Endothelial cell of umbilical vein (primary cell): Measurements from ENCODE around the gene VWA1. TPM values are rescaled to one million over a fixed set of nuclear protein-coding genes. Genes with fewer than 3 reads are reported as not detected.

ENCODE experiments used
- BruUV-seq: library from RNA; stranded (reverse); fragments of 400-500 nt; replicated peaks from 2 replicates; lab custom pipeline; 2021; lab: Mats Ljungman, UMichigan
- CTCF ChIA-PET: fragments of 300-600, 350-600 bp; sonication (Branson Sonifier 250); formaldehyde crosslinking; loops from one replicate; lab custom pipeline; 2021; ENCODE audit warnings: antibody characterized with exemption, inconsistent platforms; lab: Charles Lee
- POLR2A ChIA-PET: fragments of 300-600, 350-600 bp; sonication (Branson Sonifier 250); formaldehyde crosslinking; loops from one replicate; lab custom pipeline; 2021; ENCODE audit warnings: antibody characterized with exemption, inconsistent platforms; lab: Charles Lee
- DNase-seq: peaks from one replicate; pipeline ENCODE4 v3.0.0-alpha.2; 2011; ENCODE audit warnings: low read depth, low spot score
- FAIRE-seq: peaks from 2 replicates; lab custom pipeline; 2011; peaks lifted over from hg19 to GRCh38; lab: Jason Lieb, UNC
- H2AFZ ChIP-seq: 2 replicates; pipeline ENCODE4 v1.6.0; 2012; ENCODE audit warnings: low read depth, low read length, control low read depth, inconsistent platforms
- H3K27ac ChIP-seq: 2 replicates; pipeline ENCODE4 v1.5.1; 2011; ENCODE audit warnings: low read depth, mild to moderate bottlenecking, control low read depth, low read length, moderate library complexity; ENCODE audit not compliant: insufficient read depth
- H3K27me3 ChIP-seq, 2 experiments: 2 replicates each; pipeline versions ENCODE4 v1.6.0 to v1.6.1; 2011; ENCODE audit warnings: low read length in 2 of 2, mixed read lengths in 1 of 2; ENCODE audit not compliant: control insufficient read depth in 2 of 2, insufficient read depth in 2 of 2
- H3K36me3 ChIP-seq, 2 experiments: 2 replicates in 1 of 2; 3 replicates in 1 of 2; pipeline ENCODE4 v1.5.1; 2011; ENCODE audit warnings: low read length in 2 of 2, mild to moderate bottlenecking in 1 of 2, moderate library complexity in 1 of 2; ENCODE audit not compliant: control insufficient read depth in 2 of 2, insufficient read depth in 2 of 2; ENCODE audit errors: extremely low read depth in 1 of 2
- H3K4me1 ChIP-seq: 3 replicates; pipeline ENCODE4 v1.5.1; 2011; ENCODE audit warnings: mild to moderate bottlenecking, low read length; ENCODE audit not compliant: control insufficient read depth, insufficient read depth; ENCODE audit errors: extremely low read depth
- H3K4me2 ChIP-seq: 2 replicates; pipeline ENCODE4 v1.6.1; 2011; ENCODE audit warnings: low read length, control low read depth, mixed read lengths; ENCODE audit not compliant: insufficient read depth
- H3K4me3 ChIP-seq, 3 experiments: fragments of 200-600 bp in 1 of 3; sonication (generic), shearing (Covaris generic) in 1 of 3; replicated peaks in 1 of 3; 2 replicates each; pipeline ENCODE4 v1.5.1; 2011 to 2016; ENCODE audit warnings: control low read depth in 3 of 3, low read length in 3 of 3, mild to moderate bottlenecking in 2 of 3, inconsistent platforms in 1 of 3, low read depth in 1 of 3, moderate library complexity in 1 of 3; ENCODE audit not compliant: insufficient read depth in 1 of 3
- H3K79me2 ChIP-seq: 2 replicates; pipeline ENCODE4 v1.6.0; 2012; ENCODE audit warnings: low read length, inconsistent platforms; ENCODE audit not compliant: control insufficient read depth, insufficient read depth
- H3K9ac ChIP-seq: replicated peaks from 2 replicates; pipeline ENCODE3; 2011; ENCODE audit warnings: low read length, control low read depth; ENCODE audit not compliant: insufficient read depth; ENCODE audit errors: extremely low read depth
- H3K9me1 ChIP-seq: replicated peaks from 3 replicates; pipeline ENCODE4 v1.6.0; 2011; ENCODE audit warnings: mild to moderate bottlenecking, low read length; ENCODE audit not compliant: control insufficient read depth, insufficient read depth; ENCODE audit errors: extremely low read depth
- H3K9me3 ChIP-seq: replicated peaks from 2 replicates; pipeline ENCODE4 v1.5.1; 2012; ENCODE audit warnings: low read length, inconsistent platforms; ENCODE audit not compliant: control insufficient read depth, insufficient read depth
- H4K20me1 ChIP-seq: replicated peaks from 2 replicates; pipeline ENCODE3; 2011; ENCODE audit warnings: mild to moderate bottlenecking, low read length; ENCODE audit not compliant: control insufficient read depth, insufficient read depth; ENCODE audit errors: extremely low read depth
- GATA2 ChIP-seq: IDR thresholded peaks from 2 replicates; pipeline ENCODE4 v1.7.0; 2011; ENCODE audit warnings: low read depth, mild to moderate bottlenecking, moderate library complexity, mixed read lengths, low read length; ENCODE audit not compliant: insufficient read length, insufficient read depth
- POLR2AphosphoS5 ChIP-seq: IDR thresholded peaks from 2 replicates; pipeline ENCODE4 v1.6.1; 2012; ENCODE audit warnings: low read depth, mild to moderate bottlenecking, control low read depth, low read length, moderate library complexity; ENCODE audit not compliant: insufficient read depth
- dilution Hi-C: fragments of 300-500 bp; cut with MboI; formaldehyde crosslinking; loops from one replicate; pipeline ENCODE4 v1.15.0; 2019; ENCODE audit warnings: low sequenced_read_pairs; ENCODE audit not compliant: extremely low pct_ligation_motif_present
- intact Hi-C: fragments of 100-400 bp; cut with micrococcal nuclease; formaldehyde crosslinking; loops from one replicate; pipeline ENCODE4 v1.10.0; 2022
- polyA plus RNA-seq, 4 experiments: library from polyadenylated mRNA; depleted of rRNA in 3 of 4; stranded (reverse) in 3 of 4; unstranded in 1 of 4; fragments of >200 nt; gene quantifications; 2 replicates each; pipeline versions ENCODE4 v1.2.1 to v1.2.3, GENCODE V29; 2011 to 2012; ENCODE audit warnings: missing spikeins in 1 of 4
- total RNA-seq: library from RNA; stranded (reverse); gene quantifications from 2 replicates; pipeline ENCODE4 v1.2.3, GENCODE V29; 2021
- TF ChIP-seq, protein P1 (sequence below): IDR thresholded peaks from 2 replicates; pipeline ENCODE4 v1.6.1; 2011; ENCODE audit not compliant: insufficient read depth, insufficient read length

The VWA1 gene
- total and polyA plus RNA-seq, 2 donors (not counting 3 experiments of a cell fraction or from before 2014, with no cell fraction given), result 2.0 to 6.1 TPM

GRCh38 chr1:1406101-1406820, 29.2 kb upstream of the VWA1 start:
- H3K4me3 ChIP-seq, result peak overlapping the region; percentile 73 to 87 (median 86)
- intact Hi-C loops, result loop anchor here (1.0 to 2.0 kb wide), 2 partner anchors 24 to 99 kb away; no protein-coding TSS in a partner anchor
- no TSS peak for BruUV-seq
- DNase-seq (no peak), FAIRE-seq (peak; percentile 98)
- peak overlapping the region; percentile 86 for H3K9ac ChIP-seq
- H3K79me2 ChIP-seq, result peaks cover 48% of the 10 kb centered on the region
- TF ChIP-seq, protein P1, sequence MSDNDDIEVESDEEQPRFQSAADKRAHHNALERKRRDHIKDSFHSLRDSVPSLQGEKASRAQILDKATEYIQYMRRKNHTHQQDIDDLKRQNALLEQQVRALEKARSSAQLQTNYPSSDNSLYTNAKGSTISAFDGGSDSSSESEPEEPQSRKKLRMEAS, result no peak
- TF ChIP-seq GATA2 (no peak), POLR2AphosphoS5 (no peak)
- dilution Hi-C loops, result no loop called here
- peaks cover 9 to 19% of the 10 kb centered on the region in 2 experiments for H3K36me3 ChIP-seq
- no peaks in the 10 kb centered on the region for H4K20me1 ChIP-seq
- H3K27me3 ChIP-seq, result no peaks in the 10 kb centered on the region
- ChIA-PET CTCF (interaction anchor here (2.0 kb wide), 1 partner anchor 34 kb away, joined by 26 read pairs; no protein-coding TSS in a partner anchor), POLR2A (no interaction called here)
- peak overlapping the region; percentile 67 for H2AFZ ChIP-seq
- H3K9me1 ChIP-seq, result no peaks in the 10 kb centered on the region
- H3K4me1 ChIP-seq, result peaks cover 11% of the 10 kb centered on the region
- H3K4me2 ChIP-seq, result peak overlapping the region; percentile 77
- no peaks in the 10 kb centered on the region for H3K9me3 ChIP-seq
- H3K27ac ChIP-seq, result peak overlapping the region; percentile 54
